ENCODE measurements around the gene IFT43. TPM values are rescaled to one million over a fixed set of nuclear protein-coding genes. Genes with fewer than 3 reads are reported as not detected.

IFT43 gene
- total RNA-seq, 1 experiment from 2014 or later: 24.2 TPM

GRCh38 chr14:75967866-75968265, 17.7 kb upstream of the IFT43 start:
- intact Hi-C loops (cut with micrococcal nuclease): no loop called here
- H3K79me2 ChIP-seq (ENCODE audit: insufficient read depth, low read length): no peaks in the 10 kb centered on the region
- DNase-seq (ENCODE audit: low read depth, low spot score): no peak
- H3K9me3 ChIP-seq (ENCODE audit: control insufficient read depth in 1 of 2, insufficient read depth in 1 of 2, low read depth in 1 of 2, low read length in 2 of 2): no peaks in the 10 kb centered on the region
- H3K9me2 ChIP-seq (ENCODE audit: insufficient read depth): no peaks in the 10 kb centered on the region
- ATAC-seq: no peak
- POLR2A ChIA-PET: no interaction called here
- no peak overlapping the region for H3K27ac ChIP-seq (ENCODE audit: low read depth, low read length)
- H3K27me3 ChIP-seq (ENCODE audit: insufficient read depth, low read length): no peaks in the 10 kb centered on the region
- no peaks in the 10 kb centered on the region for H3K36me3 ChIP-seq (ENCODE audit: control insufficient read depth in 1 of 2, insufficient read depth in 2 of 2, low read length in 2 of 2)
- BruUV-seq (replicated peaks): no TSS peak
- TF ChIP-seq, protein P1, sequence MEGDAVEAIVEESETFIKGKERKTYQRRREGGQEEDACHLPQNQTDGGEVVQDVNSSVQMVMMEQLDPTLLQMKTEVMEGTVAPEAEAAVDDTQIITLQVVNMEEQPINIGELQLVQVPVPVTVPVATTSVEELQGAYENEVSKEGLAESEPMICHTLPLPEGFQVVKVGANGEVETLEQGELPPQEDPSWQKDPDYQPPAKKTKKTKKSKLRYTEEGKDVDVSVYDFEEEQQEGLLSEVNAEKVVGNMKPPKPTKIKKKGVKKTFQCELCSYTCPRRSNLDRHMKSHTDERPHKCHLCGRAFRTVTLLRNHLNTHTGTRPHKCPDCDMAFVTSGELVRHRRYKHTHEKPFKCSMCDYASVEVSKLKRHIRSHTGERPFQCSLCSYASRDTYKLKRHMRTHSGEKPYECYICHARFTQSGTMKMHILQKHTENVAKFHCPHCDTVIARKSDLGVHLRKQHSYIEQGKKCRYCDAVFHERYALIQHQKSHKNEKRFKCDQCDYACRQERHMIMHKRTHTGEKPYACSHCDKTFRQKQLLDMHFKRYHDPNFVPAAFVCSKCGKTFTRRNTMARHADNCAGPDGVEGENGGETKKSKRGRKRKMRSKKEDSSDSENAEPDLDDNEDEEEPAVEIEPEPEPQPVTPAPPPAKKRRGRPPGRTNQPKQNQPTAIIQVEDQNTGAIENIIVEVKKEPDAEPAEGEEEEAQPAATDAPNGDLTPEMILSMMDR (IDR thresholded peaks at IDR 0.05 in 2 of 3, conservative IDR thresholded peaks at IDR 0.05 in 1 of 3; ENCODE audit: borderline replicate concordance in 1 of 3, insufficient read depth in 1 of 3, low read depth in 2 of 3, low read length in 2 of 3): no peak
- TF ChIP-seq EGR1 (IDR thresholded peaks at IDR 0.05; ENCODE audit: low read depth) (no peak), ZBTB33 (IDR thresholded peaks at IDR 0.05; ENCODE audit: extremely low read depth, insufficient replicate concordance, low read length) (no peak), MAX (IDR thresholded peaks at IDR 0.05) (no peak), ELF1 (IDR thresholded peaks at IDR 0.05; ENCODE audit: borderline replicate concordance, low read depth) (no peak), POLR2A (IDR thresholded peaks at IDR 0.05; ENCODE audit: borderline replicate concordance, extremely low read depth, insufficient read depth, insufficient read length) (no peak), SIN3A (IDR thresholded peaks at IDR 0.05; ENCODE audit: low read depth) (no peak)
- TF ChIP-seq, protein P2, sequence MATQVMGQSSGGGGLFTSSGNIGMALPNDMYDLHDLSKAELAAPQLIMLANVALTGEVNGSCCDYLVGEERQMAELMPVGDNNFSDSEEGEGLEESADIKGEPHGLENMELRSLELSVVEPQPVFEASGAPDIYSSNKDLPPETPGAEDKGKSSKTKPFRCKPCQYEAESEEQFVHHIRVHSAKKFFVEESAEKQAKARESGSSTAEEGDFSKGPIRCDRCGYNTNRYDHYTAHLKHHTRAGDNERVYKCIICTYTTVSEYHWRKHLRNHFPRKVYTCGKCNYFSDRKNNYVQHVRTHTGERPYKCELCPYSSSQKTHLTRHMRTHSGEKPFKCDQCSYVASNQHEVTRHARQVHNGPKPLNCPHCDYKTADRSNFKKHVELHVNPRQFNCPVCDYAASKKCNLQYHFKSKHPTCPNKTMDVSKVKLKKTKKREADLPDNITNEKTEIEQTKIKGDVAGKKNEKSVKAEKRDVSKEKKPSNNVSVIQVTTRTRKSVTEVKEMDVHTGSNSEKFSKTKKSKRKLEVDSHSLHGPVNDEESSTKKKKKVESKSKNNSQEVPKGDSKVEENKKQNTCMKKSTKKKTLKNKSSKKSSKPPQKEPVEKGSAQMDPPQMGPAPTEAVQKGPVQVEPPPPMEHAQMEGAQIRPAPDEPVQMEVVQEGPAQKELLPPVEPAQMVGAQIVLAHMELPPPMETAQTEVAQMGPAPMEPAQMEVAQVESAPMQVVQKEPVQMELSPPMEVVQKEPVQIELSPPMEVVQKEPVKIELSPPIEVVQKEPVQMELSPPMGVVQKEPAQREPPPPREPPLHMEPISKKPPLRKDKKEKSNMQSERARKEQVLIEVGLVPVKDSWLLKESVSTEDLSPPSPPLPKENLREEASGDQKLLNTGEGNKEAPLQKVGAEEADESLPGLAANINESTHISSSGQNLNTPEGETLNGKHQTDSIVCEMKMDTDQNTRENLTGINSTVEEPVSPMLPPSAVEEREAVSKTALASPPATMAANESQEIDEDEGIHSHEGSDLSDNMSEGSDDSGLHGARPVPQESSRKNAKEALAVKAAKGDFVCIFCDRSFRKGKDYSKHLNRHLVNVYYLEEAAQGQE (IDR thresholded peaks at IDR 0.05; ENCODE audit: low read depth): no peak
- CTCF ChIA-PET: interaction anchor here (2.0 kb wide), 1 partner anchor 14 kb away, joined by 8 read pairs; the partner anchor contains the start of gene TGFB3
- H3K4me1 ChIP-seq (ENCODE audit: control insufficient read depth in 1 of 2, insufficient read depth in 2 of 2, low read length in 2 of 2): peaks cover 0 to 4% of the 10 kb centered on the region in 2 experiments; a peak in 1 of 4 replicates
- RAD21 ChIA-PET (ENCODE audit: low non-redundant PET in 1 of 2, low total read pairs in 2 of 2, uncharacterized antibody in 2 of 2, unreplicated experiment in 2 of 2): no interaction called here
- no peak overlapping the region for H3K9ac ChIP-seq (ENCODE audit: low read length)
- H3K4me2 ChIP-seq (ENCODE audit: low read length): no peak overlapping the region
- H2AFZ ChIP-seq (ENCODE audit: low read depth, low read length, poor library complexity, severe bottlenecking): no peak overlapping the region
- no peaks in the 10 kb centered on the region for H4K20me1 ChIP-seq (ENCODE audit: insufficient read depth)
- H3K4me3 ChIP-seq (replicated peaks in 1 of 2; ENCODE audit: low read depth in 1 of 2, low read length in 2 of 2): no peak overlapping the region

All from HCT116 (cell line).